Mesendoderm (in vitro differentiated cells): Measurements from ENCODE around the gene TMCC1.
"Not testable (repeated sequence)": the region's sequence is repeated elsewhere in the genome, so short reads cannot be mapped to it uniquely, and the experiment has no call there.

Experiments
- DNase-seq: peaks from one replicate; pipeline ENCODE4 v3.0.0; 2013
- H2AK5ac ChIP-seq: 2 replicates; pipeline ENCODE4 v1.6.1; 2013; ENCODE audit warnings: low read length, inconsistent platforms
- H2BK120ac ChIP-seq: 2 replicates; pipeline ENCODE4 v1.6.1; 2013; ENCODE audit warnings: low read depth, mild to moderate bottlenecking, low read length, moderate library complexity, mixed read lengths
- H2BK15ac ChIP-seq: replicated peaks from 2 replicates; pipeline ENCODE4 v1.6.1; 2013; ENCODE audit warnings: low read depth, mild to moderate bottlenecking, moderate library complexity
- H2BK5ac ChIP-seq: 2 replicates; pipeline ENCODE4 v1.6.1; 2013; ENCODE audit warnings: low read length, inconsistent platforms
- H3K18ac ChIP-seq: 2 replicates; pipeline ENCODE4 v1.6.1; 2013; ENCODE audit warnings: mild to moderate bottlenecking, low read length, mixed read lengths
- H3K23ac ChIP-seq: one replicate; pipeline ENCODE4 v1.6.1; 2013; ENCODE audit warnings: low read length
- H3K27ac ChIP-seq: 2 replicates; pipeline ENCODE4 v1.5.1; 2013; ENCODE audit warnings: low read depth, mild to moderate bottlenecking, inconsistent platforms, low read length, moderate library complexity
- H3K27me3 ChIP-seq: 2 replicates; pipeline ENCODE4 v1.6.1; 2013; ENCODE audit warnings: low read length, control low read depth, mild to moderate bottlenecking, inconsistent platforms; ENCODE audit not compliant: insufficient read depth, poor library complexity
- H3K36me3 ChIP-seq: 2 replicates; pipeline ENCODE4 v1.6.1; 2013; ENCODE audit warnings: low read length, inconsistent platforms; ENCODE audit not compliant: control insufficient read depth, insufficient read depth
- H3K4ac ChIP-seq: one replicate; pipeline ENCODE4 v1.6.1; 2013; ENCODE audit warnings: low read depth, mild to moderate bottlenecking, low read length, moderate library complexity
- H3K4me1 ChIP-seq: 2 replicates; pipeline ENCODE4 v1.6.1; 2013; ENCODE audit warnings: low read depth, low read length, inconsistent platforms; ENCODE audit not compliant: control insufficient read depth
- H3K4me2 ChIP-seq: 2 replicates; pipeline ENCODE4 v1.6.1; 2013; ENCODE audit warnings: low read length
- H3K4me3 ChIP-seq: 2 replicates; pipeline ENCODE4 v1.5.1; 2013; ENCODE audit warnings: mild to moderate bottlenecking, low read length
- H3K56ac ChIP-seq: one replicate; pipeline ENCODE4 v1.6.1; 2013; ENCODE audit warnings: low read length
- H3K79me1 ChIP-seq: 2 replicates; pipeline ENCODE4 v1.6.1; 2013; ENCODE audit warnings: low read length, inconsistent platforms
- H3K79me2 ChIP-seq: 2 replicates; pipeline ENCODE4 v1.6.1; 2013; ENCODE audit warnings: mild to moderate bottlenecking, low read length; ENCODE audit not compliant: control insufficient read depth, insufficient read depth
- H3K9ac ChIP-seq: 2 replicates; pipeline ENCODE4 v1.6.1; 2013; ENCODE audit warnings: low read length, inconsistent platforms
- H4K5ac ChIP-seq: one replicate; pipeline ENCODE4 v1.6.1; 2013; ENCODE audit warnings: low read length
- H4K8ac ChIP-seq: one replicate; pipeline ENCODE4 v1.6.1; 2013; ENCODE audit warnings: low read depth, mild to moderate bottlenecking, control low read depth, low read length, moderate library complexity
- WGBS: extraction: QIAGEN DNeasy Blood & Tissue Kit; methylation state at CpG from one replicate; pipeline ENCODE4 v1.1.7; 2013; ENCODE audit warnings: low lambda C conversion rate, missing lambda C conversion rate; ENCODE audit not compliant: insufficient coverage; ENCODE audit errors: extremely low coverage; 5-methylcytosine and 5-hydroxymethylcytosine counted together

The TMCC1 gene

GRCh38 chr3:129856790-129857189 is 36.7 kb downstream of the TMCC1 start:
- H4K8ac ChIP-seq, H3K18ac ChIP-seq, DNase-seq, H4K5ac ChIP-seq, H3K79me2 ChIP-seq, H2BK120ac ChIP-seq, H3K27me3 ChIP-seq, H2BK15ac ChIP-seq, H3K4ac ChIP-seq, H3K79me1 ChIP-seq, H2AK5ac ChIP-seq, H3K9ac ChIP-seq, H3K56ac ChIP-seq, H3K27ac ChIP-seq, H3K4me2 ChIP-seq, H3K23ac ChIP-seq, H3K4me1 ChIP-seq, H2BK5ac ChIP-seq, H3K4me3 ChIP-seq, H3K36me3 ChIP-seq: not testable (repeated sequence)
- no CpG with 5 or more reads among the region's 5 CpGs for WGBS

- Histone ChIP-seq H4K5ac (no peak overlapping the region), H3K79me2 (peaks cover 6% of the 10 kb centered on the region), H3K4me2 (no peak overlapping the region), H3K36me3 (no peaks in the 10 kb centered on the region), H2AK5ac (no peak overlapping the region), H3K4ac (no peak overlapping the region), H4K8ac (no peak overlapping the region), H2BK120ac (no peak overlapping the region), H3K23ac (no peak overlapping the region), H3K56ac (no peak overlapping the region), H3K4me1 (no peaks in the 10 kb centered on the region), H3K27ac (no peak overlapping the region), H3K4me3 (no peak overlapping the region), H2BK15ac (no peak overlapping the region), H3K79me1 (peaks cover 10% of the 10 kb centered on the region), H3K27me3 (no peaks in the 10 kb centered on the region), H3K18ac (peak overlapping the region; percentile 47), H3K9ac (no peak overlapping the region), H2BK5ac (no peak overlapping the region)
- DNase-seq, result no peak
- no CpG with 5 or more reads among the region's 5 CpGs for WGBS
These were observed 37.6 kb downstream of the TMCC1 start for GRCh38 chr3:129855832-129856419.

- Histone ChIP-seq H2AK5ac (no peak overlapping the region), H3K27me3 (no peaks in the 10 kb centered on the region), H3K18ac (no peak overlapping the region), H4K8ac (no peak overlapping the region), H3K4me3 (no peak overlapping the region), H3K27ac (no peak overlapping the region), H2BK120ac (no peak overlapping the region), H2BK15ac (no peak overlapping the region), H3K79me2 (peaks cover 6% of the 10 kb centered on the region), H3K4ac (no peak overlapping the region), H3K4me2 (no peak overlapping the region), H3K79me1 (peaks cover 10% of the 10 kb centered on the region), H3K36me3 (no peaks in the 10 kb centered on the region), H3K9ac (no peak overlapping the region), H2BK5ac (no peak overlapping the region), H3K56ac (no peak overlapping the region), H4K5ac (no peak overlapping the region), H3K4me1 (no peaks in the 10 kb centered on the region), H3K23ac (no peak overlapping the region)
- no CpG with 5 or more reads among the region's 2 CpGs for WGBS
- DNase-seq, result no peak
These were observed 38.2 kb downstream of the TMCC1 start for GRCh38 chr3:129855170-129855831.

- no peak overlapping the region for H3K23ac ChIP-seq
- H4K8ac ChIP-seq, result no peak overlapping the region
- H3K18ac ChIP-seq, result no peak overlapping the region
- no peak overlapping the region for H2BK15ac ChIP-seq
- H3K79me1 ChIP-seq, result peaks cover 10% of the 10 kb centered on the region
- H3K4me3 ChIP-seq, result no peak overlapping the region
- no peaks in the 10 kb centered on the region for H3K4me1 ChIP-seq
- no peak overlapping the region for H3K9ac ChIP-seq
- no peak overlapping the region for H3K4ac ChIP-seq
- H3K27ac ChIP-seq, result no peak overlapping the region
- H3K79me2 ChIP-seq, result peaks cover 6% of the 10 kb centered on the region
- H2BK5ac ChIP-seq, result no peak overlapping the region
- no peaks in the 10 kb centered on the region for H3K36me3 ChIP-seq
- H3K56ac ChIP-seq, result no peak overlapping the region
- H4K5ac ChIP-seq, result no peak overlapping the region
- DNase-seq, result no peak
- no peak overlapping the region for H2BK120ac ChIP-seq
- no peak overlapping the region for H2AK5ac ChIP-seq
- no CpG with 5 or more reads among the region's 1 CpG for WGBS
- H3K4me2 ChIP-seq, result no peak overlapping the region
- H3K27me3 ChIP-seq, result no peaks in the 10 kb centered on the region
These were observed 39.1 kb downstream of the TMCC1 start for GRCh38 chr3:129854460-129854859.

GRCh38 chr3:129845956-129846355 is 47.6 kb downstream of the TMCC1 start:
- Histone ChIP-seq H3K36me3 (no peaks in the 10 kb centered on the region), H3K18ac (no peak overlapping the region), H3K9ac (no peak overlapping the region), H3K4me1 (no peaks in the 10 kb centered on the region), H3K27ac (no peak overlapping the region), H2AK5ac (no peak overlapping the region), H2BK5ac (no peak overlapping the region), H3K4ac (no peak overlapping the region), H3K79me1 (peaks cover 2% of the 10 kb centered on the region), H3K4me3 (no peak overlapping the region), H3K56ac (no peak overlapping the region), H3K23ac (no peak overlapping the region), H4K8ac (no peak overlapping the region), H3K4me2 (no peak overlapping the region), H3K79me2 (no peaks in the 10 kb centered on the region), H3K27me3 (no peaks in the 10 kb centered on the region), H2BK120ac (no peak overlapping the region), H4K5ac (no peak overlapping the region), H2BK15ac (no peak overlapping the region)
- DNase-seq, result no peak
- WGBS, result no CpG with 5 or more reads among the region's 2 CpGs
